NCI-H82 treated with DMSO at 0.1 percent for 48 hours (cell line): ENCODE results near the gene GMPPA.

ENCODE experiments used
- DNase-seq: peaks from one replicate; lab custom pipeline; 2025; ENCODE audit not compliant: unreplicated experiment; lab: John Stamatoyannopoulos, UW

Gene GMPPA

DNA sequence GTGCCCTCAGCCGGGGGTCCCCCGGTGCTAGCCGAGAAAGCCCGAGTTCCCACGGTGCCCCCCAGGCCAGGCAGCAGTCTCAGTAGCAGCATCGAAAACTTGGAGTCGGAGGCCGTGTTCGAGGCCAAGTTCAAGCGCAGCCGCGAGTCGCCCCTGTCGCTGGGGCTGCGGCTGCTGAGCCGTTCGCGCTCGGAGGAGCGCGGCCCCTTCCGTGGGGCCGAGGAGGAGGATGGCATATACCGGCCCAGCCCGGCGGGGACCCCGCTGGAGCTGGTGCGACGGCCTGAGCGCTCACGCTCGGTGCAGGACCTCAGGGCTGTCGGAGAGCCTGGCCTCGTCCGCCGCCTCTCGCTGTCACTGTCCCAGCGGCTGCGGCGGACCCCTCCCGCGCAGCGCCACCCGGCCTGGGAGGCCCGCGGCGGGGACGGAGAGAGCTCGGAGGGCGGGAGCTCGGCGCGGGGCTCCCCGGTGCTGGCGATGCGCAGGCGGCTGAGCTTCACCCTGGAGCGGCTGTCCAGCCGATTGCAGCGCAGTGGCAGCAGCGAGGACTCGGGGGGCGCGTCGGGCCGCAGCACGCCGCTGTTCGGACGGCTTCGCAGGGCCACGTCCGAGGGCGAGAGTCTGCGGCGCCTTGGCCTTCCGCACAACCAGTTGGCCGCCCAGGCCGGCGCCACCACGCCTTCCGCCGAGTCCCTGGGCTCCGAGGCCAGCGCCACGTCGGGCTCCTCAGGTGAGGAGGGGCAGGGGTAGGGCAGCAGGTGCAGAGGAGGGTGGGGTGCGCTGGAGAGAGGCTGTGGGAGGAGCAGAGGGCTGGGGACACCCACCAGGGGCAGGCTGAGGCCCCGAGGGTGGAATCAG is 14.1 kb upstream of the GMPPA start:
- DNase-seq: no peak

DNA sequence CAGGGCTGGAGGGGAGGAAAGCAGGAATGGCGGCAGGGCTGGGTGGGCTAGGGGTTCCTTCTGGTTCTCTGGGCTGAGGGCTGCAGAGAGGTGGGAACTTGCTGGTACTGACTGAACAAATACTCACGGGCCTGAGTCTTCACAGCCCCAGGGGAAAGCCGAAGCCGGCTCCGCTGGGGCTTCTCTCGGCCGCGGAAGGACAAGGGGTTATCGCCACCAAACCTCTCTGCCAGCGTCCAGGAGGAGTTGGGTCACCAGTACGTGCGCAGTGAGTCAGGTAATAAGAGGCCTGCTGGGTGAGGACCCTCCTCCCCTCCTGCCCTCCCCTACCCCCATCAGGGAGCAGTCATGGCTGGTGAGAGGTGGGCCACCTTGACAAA is 13.5 kb upstream of the GMPPA start:
- DNase-seq: no peak

GRCh38 chr2:219486380-219486959 is 12.2 kb upstream of the GMPPA start:
- DNase-seq: no peak

- no peak for DNase-seq
Observed at GRCh38 chr2:219488149-219488843, 10.4 kb upstream of the GMPPA start.

GRCh38 chr2:219488844-219489194 is 9.9 kb upstream of the GMPPA start:
- no peak for DNase-seq

GRCh38 chr2:219489315-219489714 is 9.4 kb upstream of the GMPPA start:
- DNase-seq: no peak

GRCh38 chr2:219490186-219490585 is 8.5 kb upstream of the GMPPA start:
- no peak for DNase-seq

- DNase-seq: no peak
Observed at GRCh38 chr2:219490600-219491130, 8.0 kb upstream of the GMPPA start.

GRCh38 chr2:219491278-219491963 is 7.3 kb upstream of the GMPPA start:
- no peak for DNase-seq

DNA sequence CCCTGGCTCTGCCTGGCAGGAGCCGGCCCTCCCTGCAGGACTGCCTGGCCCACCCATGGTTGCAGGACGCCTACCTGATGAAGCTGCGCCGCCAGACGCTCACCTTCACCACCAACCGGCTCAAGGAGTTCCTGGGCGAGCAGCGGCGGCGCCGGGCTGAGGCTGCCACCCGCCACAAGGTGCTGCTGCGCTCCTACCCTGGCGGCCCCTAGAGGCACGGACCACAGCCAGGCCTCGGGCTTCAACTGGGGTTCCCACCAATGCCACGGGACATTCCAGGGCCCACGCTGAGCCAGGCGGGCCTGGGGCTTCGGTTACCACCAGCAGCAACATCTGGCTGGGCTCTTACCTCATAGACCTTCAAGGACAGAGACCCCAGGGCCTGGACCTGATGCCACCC is 6.1 kb upstream of the GMPPA start:
- DNase-seq: no peak

DNA sequence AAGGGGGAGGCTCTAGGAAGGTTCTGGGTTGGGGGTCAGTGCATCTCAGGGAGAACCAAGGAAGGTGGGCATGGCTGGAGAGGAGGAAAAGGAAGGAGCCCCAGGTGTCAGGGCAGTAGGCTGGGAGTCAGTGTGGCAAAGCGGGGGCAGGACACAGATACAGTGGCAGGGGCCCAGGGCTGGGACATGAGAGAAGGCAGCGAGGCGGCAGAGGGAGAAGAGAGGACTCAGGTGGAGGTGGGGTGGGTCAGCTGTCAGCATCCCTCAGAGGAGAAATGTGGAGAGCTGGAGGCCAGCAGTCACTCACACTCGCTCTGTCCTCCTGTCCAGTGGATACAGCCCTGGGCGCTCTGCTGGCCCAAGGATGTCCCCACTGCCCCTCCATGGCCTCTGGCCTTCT is 5.6 kb upstream of the GMPPA start:
- no peak for DNase-seq

DNA sequence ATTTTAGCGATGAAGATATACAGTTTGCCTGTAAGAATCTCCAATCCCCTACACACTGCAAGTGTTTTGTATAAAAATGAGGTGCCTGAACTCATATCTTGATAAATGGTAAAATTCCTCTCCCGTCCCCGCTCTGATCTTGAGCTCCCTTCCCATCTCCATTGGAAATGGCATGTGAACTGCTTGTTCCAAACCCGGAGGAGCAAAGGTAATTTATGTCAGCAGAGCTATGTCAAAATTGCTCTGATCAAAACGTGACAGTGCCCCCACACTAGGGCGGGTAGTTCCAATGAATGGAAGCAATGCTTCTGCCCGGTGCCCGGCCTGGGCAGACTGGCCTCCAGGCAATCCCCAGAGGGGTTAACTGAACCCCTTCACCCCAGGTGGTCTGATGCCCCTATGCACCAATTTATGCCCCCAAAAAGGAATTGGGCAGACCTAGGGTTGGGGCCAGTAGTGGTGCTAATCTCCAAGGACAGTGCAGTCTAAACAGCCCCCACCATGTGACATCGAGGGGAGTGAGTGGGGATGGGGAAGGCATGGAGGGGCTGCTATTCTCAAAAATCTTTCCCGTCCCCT is 3.6 kb upstream of the GMPPA start:
- DNase-seq: no peak

DNA sequence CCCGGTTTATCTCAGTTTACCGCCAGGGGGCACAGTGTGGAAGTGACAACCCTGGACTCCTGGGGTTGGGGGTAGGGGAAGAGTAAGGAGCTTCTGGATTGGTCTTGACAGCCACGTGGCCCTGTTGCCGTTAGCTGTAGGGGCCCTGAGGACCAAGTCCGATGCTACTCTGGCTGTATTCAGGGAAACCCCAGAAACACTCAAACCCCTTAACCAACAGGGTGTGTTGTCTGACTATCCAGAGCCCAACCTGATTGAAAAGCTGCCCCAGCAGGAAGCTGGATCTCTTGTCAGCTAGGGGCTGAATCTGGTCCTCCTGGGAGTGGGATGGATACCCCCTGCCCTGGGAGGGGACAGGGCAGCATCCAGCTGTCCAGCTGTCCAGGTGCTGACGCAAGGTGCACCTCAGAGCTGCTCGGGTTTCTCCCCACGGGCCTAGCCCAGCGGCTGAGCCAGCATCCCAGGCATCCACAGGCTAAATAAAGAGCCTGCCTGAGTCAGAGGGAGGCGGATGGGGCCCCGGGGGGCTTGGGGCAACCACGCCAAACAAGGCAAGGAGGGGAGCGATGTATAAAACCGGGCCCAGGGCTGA is 3.1 kb upstream of the GMPPA start:
- peak; percentile 82 for DNase-seq

GRCh38 chr2:219496247-219496824 is 2.4 kb upstream of the GMPPA start:
- no peak for DNase-seq

DNA sequence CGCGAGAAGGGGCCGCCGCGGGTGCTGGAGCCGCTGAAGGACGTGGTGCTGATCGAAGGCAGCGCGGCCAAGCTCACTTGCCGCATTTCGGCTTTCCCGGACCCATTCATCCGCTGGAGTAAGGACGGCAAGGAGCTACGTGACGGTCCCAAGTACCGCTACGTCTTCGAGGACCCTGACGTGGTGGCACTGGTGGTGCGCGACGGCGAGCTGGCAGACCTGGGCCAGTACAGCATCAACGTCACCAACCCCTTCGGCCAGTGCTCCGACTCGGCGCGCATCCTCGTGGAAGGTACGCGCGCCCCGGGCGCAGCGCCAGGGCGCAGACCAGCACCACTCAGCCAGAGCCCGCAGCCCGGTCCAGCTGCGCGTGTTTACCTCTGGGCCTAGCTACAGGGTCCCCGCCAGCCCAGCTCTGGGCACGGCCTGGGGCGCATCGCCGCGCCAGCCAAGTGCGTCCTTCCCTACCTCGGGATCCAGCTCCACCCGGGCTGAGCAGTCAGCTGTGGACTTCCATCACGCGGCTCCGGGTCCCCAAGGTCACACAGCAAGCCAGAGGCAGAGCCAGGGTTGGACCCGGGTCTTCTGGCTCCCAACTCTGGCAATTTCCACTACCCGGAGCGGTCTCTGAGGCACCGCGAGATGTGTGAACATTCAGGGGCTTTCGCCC is 1.7 kb upstream of the GMPPA start:
- DNase-seq: no peak

GRCh38 chr2:219497495-219498279 is 1.0 kb upstream of the GMPPA start:
- DNase-seq: peak; percentile 65

DNA sequence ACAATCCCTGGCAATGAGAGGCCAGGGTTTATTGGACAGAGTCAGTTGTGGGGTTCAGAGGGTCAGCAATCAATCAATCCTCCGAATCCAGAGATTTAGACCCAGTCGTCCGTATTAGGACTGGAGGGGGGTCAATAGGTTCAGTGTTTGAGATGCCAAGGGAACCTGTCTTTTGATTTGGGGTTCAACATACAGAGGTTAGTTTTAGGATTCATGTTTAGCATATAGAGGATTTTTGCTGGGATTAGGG is 292 bp downstream of the GMPPA start:
- DNase-seq: no peak

- no peak for DNase-seq
Observed at GRCh38 chr2:219499555-219499954, 864 bp downstream of the GMPPA start.

DNA sequence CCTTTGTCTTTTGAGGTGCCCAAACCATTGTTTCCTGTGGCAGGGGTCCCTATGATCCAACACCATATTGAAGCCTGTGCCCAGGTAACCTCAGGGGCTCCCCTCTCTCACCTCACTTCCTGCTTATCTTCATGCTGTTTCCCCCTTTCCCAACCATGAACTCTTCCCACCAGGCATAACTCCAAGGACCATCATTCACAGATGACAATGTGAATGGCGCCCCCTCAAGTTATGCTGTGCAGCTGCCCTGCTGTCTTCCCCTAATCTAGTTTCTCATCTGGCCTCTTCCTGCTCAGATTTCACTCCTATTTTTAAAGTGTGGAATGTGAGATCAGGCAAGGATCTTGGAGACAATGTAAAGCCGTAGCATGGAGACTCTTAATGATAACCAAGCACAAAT is 1.4 kb downstream of the GMPPA start:
- DNase-seq: peak; percentile 65
